SK-N-SH treated with all-trans-retinoic acid at 6 μM for 48 hours (cell line): ENCODE results near the gene SH2D1B.

Source experiments
- ATAC-seq: fragments of 200-7000 bp; cut with Tn5 transposase; 3 replicates; pipeline ENCODE4 v1.9.1; 2020; ENCODE audit warnings: mild to moderate bottlenecking, moderate library complexity
- ARNTL ChIP-seq: fragments of 450-650 bp; formaldehyde crosslinking; IDR thresholded peaks from 2 replicates; pipeline ENCODE4 v1.5.0; 2020; ENCODE audit warnings: low read depth, mild to moderate bottlenecking, moderate library complexity, borderline replicate concordance
- BACH2 ChIP-seq: fragments of 250-450 bp; sonication (Bioruptor Pico); IDR thresholded peaks from 2 replicates; pipeline ENCODE4 v1.9.0; 2021; ENCODE audit warnings: mild to moderate bottlenecking, borderline replicate concordance
- CSDC2 ChIP-seq: fragments of 250-450 bp; sonication (Bioruptor Pico); IDR thresholded peaks from 2 replicates; pipeline ENCODE4 v1.5.0; 2020; ENCODE audit warnings: mild to moderate bottlenecking, moderate library complexity
- GLIS3 ChIP-seq: fragments of 250-450 bp; sonication (Bioruptor Pico); IDR thresholded peaks from 2 replicates; pipeline ENCODE4 v1.5.0; 2020; ENCODE audit warnings: mild to moderate bottlenecking, moderate library complexity
- ISL1 ChIP-seq: fragments of 250-450 bp; sonication (Bioruptor Pico); IDR thresholded peaks from 2 replicates; pipeline ENCODE4 v2.1.2; 2022; ENCODE audit warnings: mild to moderate bottlenecking, moderate library complexity
- OSR1 ChIP-seq: fragments of 250-450 bp; sonication (Bioruptor Pico); IDR thresholded peaks from 2 replicates; pipeline ENCODE4 v1.8.0; 2022; ENCODE audit warnings: moderate library complexity, mild to moderate bottlenecking, inconsistent platforms
- POU6F1 ChIP-seq: fragments of 250-450 bp; sonication (Bioruptor Pico); IDR thresholded peaks from 2 replicates; pipeline ENCODE4 v1.8.0; 2021; ENCODE audit warnings: low read depth, mild to moderate bottlenecking, moderate library complexity, borderline replicate concordance
- RARB ChIP-seq: fragments of 250-450 bp; sonication (Bioruptor Pico); IDR thresholded peaks from 2 replicates; pipeline ENCODE4 v1.8.0; 2021; ENCODE audit warnings: mild to moderate bottlenecking, moderate library complexity
- TOX ChIP-seq: fragments of 250-450 bp; sonication (Bioruptor Pico); IDR thresholded peaks from 2 replicates; pipeline ENCODE4 v1.8.0; 2021; ENCODE audit warnings: mild to moderate bottlenecking, moderate library complexity, borderline replicate concordance
- ZC3H10 ChIP-seq: fragments of 250-450 bp; sonication (Bioruptor Pico); IDR thresholded peaks from 2 replicates; pipeline ENCODE4 v1.5.1; 2021; ENCODE audit warnings: mild to moderate bottlenecking, moderate library complexity
- ZFP3 ChIP-seq: fragments of 250-450 bp; sonication (Bioruptor Pico); IDR thresholded peaks from 2 replicates; pipeline ENCODE4 v1.5.0; 2020; ENCODE audit warnings: mild to moderate bottlenecking, moderate library complexity
- ZFP30 ChIP-seq: fragments of 450-650 bp; formaldehyde crosslinking; IDR thresholded peaks from 2 replicates; pipeline ENCODE4 v1.5.0; 2022; ENCODE audit warnings: mild to moderate bottlenecking, moderate library complexity
- ZNF565 ChIP-seq: fragments of 450-650 bp; formaldehyde crosslinking; conservative IDR thresholded peaks from 2 replicates; pipeline ENCODE4 v1.5.0; 2020; ENCODE audit warnings: low read depth, mild to moderate bottlenecking, moderate library complexity
- ZNF70 ChIP-seq: fragments of 450-650 bp; formaldehyde crosslinking; IDR thresholded peaks from 2 replicates; pipeline ENCODE4 v1.5.0; 2020; ENCODE audit warnings: mild to moderate bottlenecking, moderate library complexity
- ZNF8 ChIP-seq: fragments of 450-650 bp; formaldehyde crosslinking; IDR thresholded peaks from 2 replicates; pipeline ENCODE4 v1.5.0; 2020; ENCODE audit warnings: mild to moderate bottlenecking, moderate library complexity
- TF ChIP-seq, protein P1 (sequence below): fragments of 250-450 bp; sonication (Bioruptor Pico); IDR thresholded peaks from 2 replicates; pipeline ENCODE4 v1.5.1; 2020; ENCODE audit warnings: low read depth, mild to moderate bottlenecking, moderate library complexity
- TF ChIP-seq, protein P2 (sequence below): fragments of 250-450 bp; sonication (Bioruptor Pico); IDR thresholded peaks from 2 replicates; pipeline ENCODE4 v1.5.0; 2020; ENCODE audit warnings: mild to moderate bottlenecking, moderate library complexity
- TF ChIP-seq, protein P3 (sequence below): fragments of 250-450 bp; sonication (Bioruptor Pico); IDR thresholded peaks from 2 replicates; pipeline ENCODE4 v1.5.1; 2021; ENCODE audit warnings: mild to moderate bottlenecking, moderate library complexity
- TF ChIP-seq, protein P4 (sequence below): fragments of 250-450 bp; sonication (Bioruptor Pico); IDR thresholded peaks from 2 replicates; pipeline ENCODE4 v1.8.0; 2020; ENCODE audit warnings: mild to moderate bottlenecking, moderate library complexity, borderline replicate concordance

SH2D1B gene

DNA sequence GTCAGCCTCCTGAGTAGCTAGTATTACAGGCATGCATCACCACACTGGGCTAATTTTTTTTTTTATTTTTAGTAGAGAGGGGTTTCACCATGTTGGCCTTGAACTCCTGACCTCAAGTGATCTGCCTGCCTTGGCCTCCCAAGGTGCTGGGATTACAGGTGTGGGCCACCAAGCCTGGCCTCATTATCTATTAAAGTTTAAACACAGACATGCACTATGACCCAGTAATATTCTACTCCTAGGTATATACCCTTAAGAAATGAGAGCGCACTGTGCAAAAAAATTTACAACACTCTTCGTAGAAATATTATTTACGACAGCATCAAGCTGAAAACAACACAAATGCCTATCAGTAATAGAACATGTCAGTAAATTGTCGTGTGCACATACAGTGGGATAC is 18.6 kb upstream of the SH2D1B start:
- no peak for TF ChIP-seq GLIS3 (CRISPR knock-in tag)

GRCh38 chr1:162422662-162423375 is 10.9 kb upstream of the SH2D1B start:
- TF ChIP-seq, protein P1, sequence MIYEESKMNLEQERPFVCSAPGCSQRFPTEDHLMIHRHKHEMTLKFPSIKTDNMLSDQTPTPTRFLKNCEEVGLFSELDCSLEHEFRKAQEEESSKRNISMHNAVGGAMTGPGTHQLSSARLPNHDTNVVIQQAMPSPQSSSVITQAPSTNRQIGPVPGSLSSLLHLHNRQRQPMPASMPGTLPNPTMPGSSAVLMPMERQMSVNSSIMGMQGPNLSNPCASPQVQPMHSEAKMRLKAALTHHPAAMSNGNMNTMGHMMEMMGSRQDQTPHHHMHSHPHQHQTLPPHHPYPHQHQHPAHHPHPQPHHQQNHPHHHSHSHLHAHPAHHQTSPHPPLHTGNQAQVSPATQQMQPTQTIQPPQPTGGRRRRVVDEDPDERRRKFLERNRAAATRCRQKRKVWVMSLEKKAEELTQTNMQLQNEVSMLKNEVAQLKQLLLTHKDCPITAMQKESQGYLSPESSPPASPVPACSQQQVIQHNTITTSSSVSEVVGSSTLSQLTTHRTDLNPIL (CRISPR knock-in tag), result no peak
- TF ChIP-seq TOX (CRISPR knock-in tag) (no peak), OSR1 (no peak), ZNF565 (CRISPR knock-in tag) (no peak), RARB (CRISPR knock-in tag) (no peak), BACH2 (no peak), GLIS3 (CRISPR knock-in tag) (no peak), ZNF70 (CRISPR knock-in tag) (no peak), ZFP3 (CRISPR knock-in tag) (no peak), ISL1 (CRISPR knock-in tag) (no peak)
- no peak for ATAC-seq

More for the DNA sequence above, 18.6 kb upstream of the SH2D1B start:
- no peak for ATAC-seq

DNA sequence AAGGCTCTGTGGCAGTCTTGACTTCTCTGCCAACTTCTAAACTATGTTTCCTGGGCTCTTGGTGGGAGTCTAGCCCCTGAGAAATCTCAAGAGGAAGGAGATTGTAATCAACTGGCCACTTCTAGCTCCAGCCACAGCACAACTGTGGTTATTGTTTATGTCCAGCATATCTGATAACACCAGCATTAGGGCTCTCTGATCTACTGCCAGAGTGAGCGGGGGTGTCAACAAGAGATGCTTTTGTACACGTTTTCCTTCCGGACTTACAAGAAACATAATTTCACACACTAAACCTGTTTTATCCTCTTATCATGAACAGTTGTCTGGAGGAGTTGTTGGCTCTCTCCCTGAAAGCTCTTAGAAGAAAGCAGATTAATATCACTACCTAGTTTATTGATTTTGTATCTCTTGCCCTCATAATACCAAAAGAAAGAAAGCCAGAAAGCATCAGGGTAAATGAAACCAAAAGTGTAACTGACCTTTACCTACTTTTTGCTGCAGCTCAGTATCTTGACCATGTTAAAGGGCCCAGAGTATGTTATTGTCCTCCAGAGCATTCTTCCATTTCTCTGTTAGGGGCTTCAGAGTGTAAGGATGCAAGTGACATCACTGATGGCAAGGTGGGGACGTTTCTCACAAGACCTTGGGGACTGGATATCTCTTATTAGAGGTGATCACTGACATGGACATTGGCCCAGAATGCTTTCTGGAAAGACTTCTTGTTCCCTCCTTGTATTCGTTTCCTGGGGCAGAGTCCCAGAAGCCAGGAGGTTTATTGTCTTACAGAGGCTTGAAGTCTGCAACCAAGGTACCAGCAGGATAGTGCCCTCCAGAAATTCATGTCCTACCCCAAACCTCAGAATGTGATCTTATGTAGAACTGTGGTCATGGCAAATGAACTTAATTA is 9.6 kb upstream of the SH2D1B start:
- TF ChIP-seq TOX (CRISPR knock-in tag) (no peak), ZFP30 (CRISPR knock-in tag) (no peak), BACH2 (no peak), ARNTL (CRISPR knock-in tag) (no peak)
- TF ChIP-seq, protein P2, sequence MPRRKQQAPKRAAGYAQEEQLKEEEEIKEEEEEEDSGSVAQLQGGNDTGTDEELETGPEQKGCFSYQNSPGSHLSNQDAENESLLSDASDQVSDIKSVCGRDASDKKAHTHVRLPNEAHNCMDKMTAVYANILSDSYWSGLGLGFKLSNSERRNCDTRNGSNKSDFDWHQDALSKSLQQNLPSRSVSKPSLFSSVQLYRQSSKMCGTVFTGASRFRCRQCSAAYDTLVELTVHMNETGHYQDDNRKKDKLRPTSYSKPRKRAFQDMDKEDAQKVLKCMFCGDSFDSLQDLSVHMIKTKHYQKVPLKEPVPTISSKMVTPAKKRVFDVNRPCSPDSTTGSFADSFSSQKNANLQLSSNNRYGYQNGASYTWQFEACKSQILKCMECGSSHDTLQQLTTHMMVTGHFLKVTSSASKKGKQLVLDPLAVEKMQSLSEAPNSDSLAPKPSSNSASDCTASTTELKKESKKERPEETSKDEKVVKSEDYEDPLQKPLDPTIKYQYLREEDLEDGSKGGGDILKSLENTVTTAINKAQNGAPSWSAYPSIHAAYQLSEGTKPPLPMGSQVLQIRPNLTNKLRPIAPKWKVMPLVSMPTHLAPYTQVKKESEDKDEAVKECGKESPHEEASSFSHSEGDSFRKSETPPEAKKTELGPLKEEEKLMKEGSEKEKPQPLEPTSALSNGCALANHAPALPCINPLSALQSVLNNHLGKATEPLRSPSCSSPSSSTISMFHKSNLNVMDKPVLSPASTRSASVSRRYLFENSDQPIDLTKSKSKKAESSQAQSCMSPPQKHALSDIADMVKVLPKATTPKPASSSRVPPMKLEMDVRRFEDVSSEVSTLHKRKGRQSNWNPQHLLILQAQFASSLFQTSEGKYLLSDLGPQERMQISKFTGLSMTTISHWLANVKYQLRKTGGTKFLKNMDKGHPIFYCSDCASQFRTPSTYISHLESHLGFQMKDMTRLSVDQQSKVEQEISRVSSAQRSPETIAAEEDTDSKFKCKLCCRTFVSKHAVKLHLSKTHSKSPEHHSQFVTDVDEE (CRISPR knock-in tag), result no peak
- ATAC-seq, result no peak

DNA sequence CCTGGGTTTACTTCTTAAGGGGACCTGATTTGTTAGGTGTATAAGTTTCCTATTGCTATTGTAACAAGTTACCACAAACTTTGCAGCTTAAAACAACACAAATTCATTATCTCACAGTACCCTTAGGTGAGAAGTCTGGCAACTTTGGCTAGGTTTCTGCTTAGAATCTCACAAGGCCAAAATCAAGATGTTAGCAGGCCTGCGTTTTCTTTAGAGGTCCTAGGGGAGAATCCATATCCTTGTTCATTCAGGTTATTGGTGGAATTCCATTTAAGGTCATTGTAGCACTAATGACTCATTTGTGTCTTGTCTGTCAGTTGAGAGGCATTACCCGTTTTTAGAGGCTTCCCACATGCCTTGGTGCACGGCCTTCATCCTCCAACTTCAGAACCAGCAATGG is 8.2 kb upstream of the SH2D1B start:
- no peak for ATAC-seq
- TF ChIP-seq POU6F1 (CRISPR knock-in tag) (no peak), ZFP3 (CRISPR knock-in tag) (no peak), CSDC2 (no peak), ZNF8 (CRISPR knock-in tag) (no peak), ZC3H10 (CRISPR knock-in tag) (no peak), ZFP30 (CRISPR knock-in tag) (no peak), RARB (CRISPR knock-in tag) (no peak), GLIS3 (CRISPR knock-in tag) (no peak), TOX (CRISPR knock-in tag) (no peak), ISL1 (CRISPR knock-in tag) (no peak), BACH2 (no peak), ARNTL (CRISPR knock-in tag) (no peak), ZNF565 (CRISPR knock-in tag) (no peak)
- TF ChIP-seq, protein P3, sequence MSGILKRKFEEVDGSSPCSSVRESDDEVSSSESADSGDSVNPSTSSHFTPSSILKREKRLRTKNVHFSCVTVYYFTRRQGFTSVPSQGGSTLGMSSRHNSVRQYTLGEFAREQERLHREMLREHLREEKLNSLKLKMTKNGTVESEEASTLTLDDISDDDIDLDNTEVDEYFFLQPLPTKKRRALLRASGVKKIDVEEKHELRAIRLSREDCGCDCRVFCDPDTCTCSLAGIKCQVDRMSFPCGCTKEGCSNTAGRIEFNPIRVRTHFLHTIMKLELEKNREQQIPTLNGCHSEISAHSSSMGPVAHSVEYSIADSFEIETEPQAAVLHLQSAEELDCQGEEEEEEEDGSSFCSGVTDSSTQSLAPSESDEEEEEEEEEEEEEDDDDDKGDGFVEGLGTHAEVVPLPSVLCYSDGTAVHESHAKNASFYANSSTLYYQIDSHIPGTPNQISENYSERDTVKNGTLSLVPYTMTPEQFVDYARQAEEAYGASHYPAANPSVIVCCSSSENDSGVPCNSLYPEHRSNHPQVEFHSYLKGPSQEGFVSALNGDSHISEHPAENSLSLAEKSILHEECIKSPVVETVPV, result no peak
- TF ChIP-seq, protein P2 (CRISPR knock-in tag), result no peak
- TF ChIP-seq, protein P1 (CRISPR knock-in tag), result no peak
- TF ChIP-seq, protein P4, sequence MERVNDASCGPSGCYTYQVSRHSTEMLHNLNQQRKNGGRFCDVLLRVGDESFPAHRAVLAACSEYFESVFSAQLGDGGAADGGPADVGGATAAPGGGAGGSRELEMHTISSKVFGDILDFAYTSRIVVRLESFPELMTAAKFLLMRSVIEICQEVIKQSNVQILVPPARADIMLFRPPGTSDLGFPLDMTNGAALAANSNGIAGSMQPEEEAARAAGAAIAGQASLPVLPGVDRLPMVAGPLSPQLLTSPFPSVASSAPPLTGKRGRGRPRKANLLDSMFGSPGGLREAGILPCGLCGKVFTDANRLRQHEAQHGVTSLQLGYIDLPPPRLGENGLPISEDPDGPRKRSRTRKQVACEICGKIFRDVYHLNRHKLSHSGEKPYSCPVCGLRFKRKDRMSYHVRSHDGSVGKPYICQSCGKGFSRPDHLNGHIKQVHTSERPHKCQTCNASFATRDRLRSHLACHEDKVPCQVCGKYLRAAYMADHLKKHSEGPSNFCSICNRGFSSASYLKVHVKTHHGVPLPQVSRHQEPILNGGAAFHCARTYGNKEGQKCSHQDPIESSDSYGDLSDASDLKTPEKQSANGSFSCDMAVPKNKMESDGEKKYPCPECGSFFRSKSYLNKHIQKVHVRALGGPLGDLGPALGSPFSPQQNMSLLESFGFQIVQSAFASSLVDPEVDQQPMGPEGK (CRISPR knock-in tag), result no peak
